HS-27A (cell line): ENCODE data around the gene CA5B.
"Not testable (repeated sequence)": the region's sequence is repeated elsewhere in the genome, so short reads cannot be mapped to it uniquely, and the experiment has no call there.

Experiments
- DNase-seq: peaks from one replicate; pipeline ENCODE4 v3.0.0-alpha.2; 2012; ENCODE audit warnings: low read depth, missing footprints

CA5B gene

GRCh38 chrX:15748841-15749240 lies 10.8 kb downstream of the CA5B start:
- DNase-seq = no peak

GRCh38 chrX:15749642-15750610 lies 11.9 kb downstream of the CA5B start:
- DNase-seq = no peak

GRCh38 chrX:15750611-15751154 lies 12.6 kb downstream of the CA5B start:
- DNase-seq = no peak

DNA sequence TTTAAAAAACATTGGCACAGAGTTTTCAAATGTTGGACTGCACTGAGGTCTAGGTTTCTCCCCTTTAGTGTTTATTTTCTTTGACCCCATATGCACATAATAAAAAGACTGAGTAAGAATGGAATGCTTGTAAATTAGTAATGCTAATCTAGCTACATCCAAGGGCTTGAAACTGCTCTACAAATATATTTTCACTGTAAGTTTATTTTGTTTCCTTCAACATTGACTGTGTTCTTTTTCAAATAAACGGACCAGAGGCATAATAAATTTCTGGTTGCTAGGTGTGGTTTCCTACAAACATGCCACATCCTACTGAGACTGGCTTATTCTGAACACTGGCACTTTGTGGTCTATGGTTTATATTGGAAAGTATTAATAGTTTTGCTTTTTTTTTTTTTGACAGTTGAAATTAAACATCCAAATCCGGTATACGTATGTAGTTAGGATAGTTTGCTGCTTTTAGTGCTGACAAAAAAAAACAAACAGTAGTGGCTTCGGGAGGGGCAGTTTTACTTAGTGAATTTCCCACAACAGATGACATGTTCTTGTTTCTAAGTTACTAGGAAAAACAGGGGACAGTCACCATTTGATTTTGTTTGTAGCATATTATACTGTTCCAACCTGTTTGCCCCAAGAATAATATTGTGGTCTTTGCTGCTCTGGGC lies 13.2 kb downstream of the CA5B start:
- no peak for DNase-seq

GRCh38 chrX:15755091-15755490 lies 17.0 kb downstream of the CA5B start:
- no peak for DNase-seq

DNA sequence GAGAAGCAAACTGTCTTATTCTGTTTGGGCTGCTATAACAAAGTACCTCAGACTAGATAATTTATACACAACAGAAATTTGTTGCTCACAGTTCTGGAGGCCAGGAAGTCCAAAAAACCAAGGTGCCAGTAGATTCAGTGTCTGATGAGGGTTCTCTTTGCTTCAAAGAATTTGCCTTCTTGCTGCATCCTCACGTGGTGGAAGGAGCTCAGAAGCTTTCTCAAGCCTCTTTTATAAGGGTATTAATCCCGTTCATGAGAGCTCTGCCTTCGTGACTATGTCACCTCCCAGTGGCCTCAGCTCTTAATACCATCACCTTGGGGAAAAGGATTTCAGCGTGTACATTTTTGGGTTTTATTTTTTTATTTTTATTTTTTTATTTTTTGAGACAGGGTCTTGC lies 20.1 kb downstream of the CA5B start:
- no peak for DNase-seq

GRCh38 chrX:15759886-15760285 lies 21.8 kb downstream of the CA5B start:
- not testable (repeated sequence) for DNase-seq

- no peak for DNase-seq
Measured at GRCh38 chrX:15761564-15762191, 23.6 kb downstream of the CA5B start.

DNA sequence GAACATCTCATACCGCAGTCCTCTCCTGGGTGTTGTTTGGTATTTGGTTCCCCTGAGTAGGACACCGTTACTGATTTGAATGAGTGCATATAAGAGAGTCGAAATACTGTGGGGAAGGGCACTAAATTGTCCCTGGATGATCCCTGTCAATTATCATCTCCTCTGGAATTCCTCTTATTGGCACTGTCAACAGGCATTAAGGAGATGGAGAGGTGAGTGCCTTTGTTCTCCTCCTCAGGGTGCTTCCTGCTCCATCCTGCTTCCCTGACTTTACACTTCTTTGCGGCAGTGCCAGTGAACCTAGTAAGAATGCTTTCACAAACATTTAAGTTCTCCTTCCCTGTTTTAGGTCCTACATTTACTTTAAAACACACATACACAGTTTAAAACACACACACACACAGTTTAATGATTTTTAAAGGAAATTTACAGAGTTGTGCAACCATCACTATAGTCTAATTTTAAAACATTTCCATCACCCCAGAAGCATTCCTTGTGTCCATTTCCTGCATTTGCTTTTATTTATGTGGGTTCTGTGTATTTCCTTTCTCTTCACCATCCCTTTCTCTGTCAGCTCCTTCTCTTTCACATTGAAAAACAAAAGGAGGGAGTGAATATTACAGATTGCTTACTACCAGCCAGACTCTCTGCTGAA lies 31.4 kb downstream of the CA5B start:
- no peak for DNase-seq

DNA sequence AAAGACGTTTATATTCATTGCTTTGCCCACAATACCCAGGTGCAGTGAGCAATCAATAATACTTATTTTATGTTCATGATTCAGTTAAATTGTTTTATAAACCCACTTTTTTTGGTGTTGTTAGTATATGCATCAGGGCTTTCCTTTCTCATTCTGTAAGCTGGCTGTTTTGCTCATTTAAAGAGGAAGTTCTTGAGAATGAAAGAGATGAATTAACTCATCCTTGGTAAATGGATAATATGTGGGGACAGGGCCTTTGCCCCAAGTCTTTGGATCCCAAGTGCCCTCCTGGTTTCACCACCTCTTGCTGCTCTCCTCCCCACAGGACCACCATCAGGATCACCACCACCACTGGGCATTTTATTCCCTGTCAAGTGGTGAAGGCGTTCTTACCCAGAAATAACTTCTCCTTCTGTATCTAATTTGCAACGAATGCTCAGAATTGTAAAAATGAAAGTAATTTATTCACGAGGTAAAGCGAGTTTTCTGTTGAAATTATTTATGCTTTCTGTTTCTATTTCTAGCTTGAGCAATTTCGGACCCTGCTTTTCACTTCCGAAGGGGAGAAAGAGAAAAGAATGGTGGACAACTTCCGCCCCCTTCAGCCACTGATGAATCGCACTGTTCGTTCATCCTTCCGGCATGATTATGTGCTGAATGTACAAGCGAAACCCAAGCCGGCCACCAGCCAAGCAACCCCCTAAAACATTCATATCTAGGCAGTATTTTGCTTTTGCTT lies 44.1 kb downstream of the CA5B start:
- no peak for DNase-seq

GRCh38 chrX:15785176-15785750 lies 47.2 kb downstream of the CA5B start:
- no peak for DNase-seq

DNA sequence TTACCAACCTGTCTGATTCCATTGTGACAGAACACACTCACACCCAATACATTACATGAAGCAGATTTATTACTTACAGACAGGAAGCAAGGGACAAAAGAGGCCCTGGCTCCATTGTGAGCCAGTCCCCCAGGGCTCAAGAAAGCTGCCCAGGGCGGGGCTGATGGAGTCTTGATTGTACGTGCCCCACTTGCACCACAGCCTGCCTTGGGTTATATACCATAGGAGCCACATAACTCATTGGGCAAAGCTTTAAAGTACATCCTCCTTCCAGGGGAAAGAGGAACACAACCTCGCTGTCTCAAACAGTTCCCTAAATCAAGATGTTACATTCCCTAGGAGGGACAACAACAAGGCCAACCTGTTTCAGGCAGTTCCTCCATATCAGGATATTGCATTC lies 48.8 kb downstream of the CA5B start:
- no peak for DNase-seq

DNA sequence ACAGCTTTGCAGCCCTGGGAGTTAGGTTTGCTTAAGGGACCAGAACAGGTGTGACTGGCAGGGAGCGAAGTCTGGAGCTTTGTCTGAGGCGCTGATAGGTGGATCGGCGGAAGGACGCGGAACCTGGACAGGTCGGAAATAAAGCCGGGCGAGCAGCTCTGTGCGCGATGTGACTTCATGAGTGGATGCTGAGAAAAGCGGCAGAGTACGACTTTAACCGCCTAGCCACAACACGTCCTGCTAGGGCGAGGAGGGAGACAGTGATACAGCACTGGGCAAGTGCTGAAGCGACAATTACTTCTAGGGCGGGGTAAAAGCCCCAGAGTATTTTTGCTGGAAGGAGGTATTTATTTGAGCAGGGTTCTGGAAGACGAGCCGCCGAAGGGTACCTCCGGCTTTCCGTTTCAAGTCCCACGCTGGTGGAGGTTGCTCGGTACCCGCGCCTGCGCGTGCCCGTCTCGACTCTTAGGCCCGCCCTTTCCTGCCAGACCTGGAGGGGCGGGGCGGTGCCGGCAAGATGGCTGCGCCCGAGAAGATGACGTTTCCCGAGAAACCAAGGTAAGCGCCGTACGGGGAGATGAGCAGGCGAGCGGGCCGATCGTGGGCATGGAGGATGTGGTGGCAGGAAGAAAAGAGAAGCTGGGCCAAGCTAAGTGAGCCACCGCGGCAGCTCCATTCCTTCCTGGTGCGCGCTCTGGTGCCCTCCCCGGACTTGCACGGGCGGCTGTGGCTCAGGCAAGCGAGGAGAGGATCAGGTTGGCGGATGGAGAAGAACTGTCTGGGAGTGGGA lies 52.1 kb downstream of the CA5B start, which contains the start of gene ZRSR2:
Gene ZRSR2 (plus strand): TSS at position 506 of the 790 bp plus-strand sequence. CDS start 12 bp downstream, at position 518.
- peak; percentile 31 for DNase-seq

GRCh38 chrX:15790769-15791290 lies 52.8 kb downstream of the CA5B start:
- no peak for DNase-seq

- DNase-seq = no peak
Measured at GRCh38 chrX:15797707-15798106, 59.6 kb downstream of the CA5B start.

DNA sequence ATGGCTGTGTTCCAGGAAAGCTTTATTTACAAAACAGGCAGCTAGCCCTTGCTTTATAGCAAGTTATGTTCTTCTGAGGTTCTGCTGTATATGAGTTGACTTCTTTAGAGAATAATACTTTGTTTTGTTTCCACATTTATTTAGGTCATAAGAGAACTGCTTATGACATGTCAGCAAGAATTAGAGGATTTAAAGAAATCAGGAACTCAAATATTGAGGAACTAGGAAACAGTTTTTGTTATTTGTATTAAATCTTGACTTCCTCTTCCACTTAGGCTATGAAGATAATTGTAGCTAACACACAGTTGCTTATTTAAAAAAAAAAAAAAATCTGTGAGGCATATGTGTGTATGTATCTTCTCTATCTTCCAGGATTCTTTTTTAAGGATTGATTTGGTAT lies 66.5 kb downstream of the CA5B start:
- no peak for DNase-seq

DNA sequence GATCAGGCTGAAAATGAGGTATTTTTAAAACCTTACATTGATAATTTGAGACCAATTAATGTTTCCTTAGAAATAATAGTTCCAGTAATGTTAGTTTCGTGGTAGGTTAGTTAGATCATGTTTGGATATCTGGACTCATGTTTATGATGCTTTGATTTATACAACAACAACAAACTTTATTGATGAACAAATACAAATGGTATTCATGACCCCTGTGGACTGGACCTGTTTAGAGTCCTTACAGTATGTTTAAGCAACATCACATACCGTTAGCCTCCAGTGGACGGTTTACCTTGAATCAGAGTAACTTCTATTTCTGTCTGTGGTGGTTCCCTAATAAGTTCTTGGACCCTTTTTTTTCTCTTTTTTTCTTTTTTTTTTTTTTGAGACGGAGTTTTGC lies 70.2 kb downstream of the CA5B start:
- DNase-seq = no peak

GRCh38 chrX:15812192-15812938 lies 74.3 kb downstream of the CA5B start:
- DNase-seq = no peak

- no peak for DNase-seq
Measured at GRCh38 chrX:15813416-15813815, 75.3 kb downstream of the CA5B start.
